SK-N-SH treated with all-trans-retinoic acid at 6 μM for 48 hours (cell line): ENCODE measurements around the gene PHKG2.

ENCODE experiments used
- ATAC-seq: fragments of 200-7000 bp; cut with Tn5 transposase; 3 replicates; pipeline ENCODE4 v1.9.1; 2020; ENCODE audit warnings: mild to moderate bottlenecking, moderate library complexity
- ARNTL ChIP-seq: fragments of 450-650 bp; formaldehyde crosslinking; IDR thresholded peaks from 2 replicates; pipeline ENCODE4 v1.5.0; 2020; ENCODE audit warnings: low read depth, mild to moderate bottlenecking, moderate library complexity, borderline replicate concordance
- BACH2 ChIP-seq: fragments of 250-450 bp; sonication (Bioruptor Pico); IDR thresholded peaks from 2 replicates; pipeline ENCODE4 v1.9.0; 2021; ENCODE audit warnings: mild to moderate bottlenecking, borderline replicate concordance
- CREB5 ChIP-seq: fragments of 250-450 bp; sonication (Bioruptor Pico); IDR thresholded peaks from 2 replicates; pipeline ENCODE4 v1.5.1; 2020; ENCODE audit warnings: low read depth, mild to moderate bottlenecking, moderate library complexity
- CSDC2 ChIP-seq: fragments of 250-450 bp; sonication (Bioruptor Pico); IDR thresholded peaks from 2 replicates; pipeline ENCODE4 v1.5.0; 2020; ENCODE audit warnings: mild to moderate bottlenecking, moderate library complexity
- ESRRG ChIP-seq: fragments of 250-450 bp; sonication (Bioruptor Pico); IDR thresholded peaks from 2 replicates; pipeline ENCODE4 v1.6.1; 2021; ENCODE audit warnings: mild to moderate bottlenecking
- GLIS3 ChIP-seq: fragments of 250-450 bp; sonication (Bioruptor Pico); IDR thresholded peaks from 2 replicates; pipeline ENCODE4 v1.5.0; 2020; ENCODE audit warnings: mild to moderate bottlenecking, moderate library complexity
- ISL1 ChIP-seq: fragments of 250-450 bp; sonication (Bioruptor Pico); IDR thresholded peaks from 2 replicates; pipeline ENCODE4 v2.1.2; 2022; ENCODE audit warnings: mild to moderate bottlenecking, moderate library complexity
- OSR1 ChIP-seq: fragments of 250-450 bp; sonication (Bioruptor Pico); IDR thresholded peaks from 2 replicates; pipeline ENCODE4 v1.8.0; 2022; ENCODE audit warnings: moderate library complexity, mild to moderate bottlenecking, inconsistent platforms
- PATZ1 ChIP-seq: fragments of 250-450 bp; sonication (Bioruptor Pico); IDR thresholded peaks from 2 replicates; pipeline ENCODE4 v1.8.0; 2020; ENCODE audit warnings: mild to moderate bottlenecking, moderate library complexity, borderline replicate concordance
- PPARA ChIP-seq: fragments of 250-450 bp; sonication (Bioruptor Pico); IDR thresholded peaks from 2 replicates; pipeline ENCODE4 v1.5.0; 2020; ENCODE audit warnings: mild to moderate bottlenecking, borderline replicate concordance
- RARB ChIP-seq: fragments of 250-450 bp; sonication (Bioruptor Pico); IDR thresholded peaks from 2 replicates; pipeline ENCODE4 v1.8.0; 2021; ENCODE audit warnings: mild to moderate bottlenecking, moderate library complexity
- SNAI2 ChIP-seq: fragments of 250-450 bp; sonication (Bioruptor Pico); IDR thresholded peaks from 2 replicates; pipeline ENCODE4 v1.5.0; 2020; ENCODE audit warnings: mild to moderate bottlenecking, moderate library complexity
- TCF4 ChIP-seq: fragments of 250-450 bp; sonication (Bioruptor Pico); IDR thresholded peaks from 2 replicates; pipeline ENCODE4 v1.8.0; 2021; ENCODE audit warnings: mild to moderate bottlenecking, moderate library complexity, borderline replicate concordance
- TOX ChIP-seq: fragments of 250-450 bp; sonication (Bioruptor Pico); IDR thresholded peaks from 2 replicates; pipeline ENCODE4 v1.8.0; 2021; ENCODE audit warnings: mild to moderate bottlenecking, moderate library complexity, borderline replicate concordance
- TSHZ2 ChIP-seq: fragments of 250-450 bp; sonication (Bioruptor Pico); IDR thresholded peaks from 2 replicates; pipeline ENCODE4 v1.5.0; 2020; ENCODE audit warnings: mild to moderate bottlenecking, moderate library complexity
- ZC3H10 ChIP-seq: fragments of 250-450 bp; sonication (Bioruptor Pico); IDR thresholded peaks from 2 replicates; pipeline ENCODE4 v1.5.1; 2021; ENCODE audit warnings: mild to moderate bottlenecking, moderate library complexity
- ZFP3 ChIP-seq: fragments of 250-450 bp; sonication (Bioruptor Pico); IDR thresholded peaks from 2 replicates; pipeline ENCODE4 v1.5.0; 2020; ENCODE audit warnings: mild to moderate bottlenecking, moderate library complexity
- ZFP30 ChIP-seq: fragments of 450-650 bp; formaldehyde crosslinking; IDR thresholded peaks from 2 replicates; pipeline ENCODE4 v1.5.0; 2022; ENCODE audit warnings: mild to moderate bottlenecking, moderate library complexity
- ZNF565 ChIP-seq: fragments of 450-650 bp; formaldehyde crosslinking; conservative IDR thresholded peaks from 2 replicates; pipeline ENCODE4 v1.5.0; 2020; ENCODE audit warnings: low read depth, mild to moderate bottlenecking, moderate library complexity
- ZNF70 ChIP-seq: fragments of 450-650 bp; formaldehyde crosslinking; IDR thresholded peaks from 2 replicates; pipeline ENCODE4 v1.5.0; 2020; ENCODE audit warnings: mild to moderate bottlenecking, moderate library complexity
- TF ChIP-seq, protein P1 (sequence below): fragments of 250-450 bp; sonication (Bioruptor Pico); IDR thresholded peaks from 2 replicates; pipeline ENCODE4 v1.8.0; 2021; ENCODE audit warnings: low read depth, mild to moderate bottlenecking, moderate library complexity, borderline replicate concordance

PHKG2 gene

DNA sequence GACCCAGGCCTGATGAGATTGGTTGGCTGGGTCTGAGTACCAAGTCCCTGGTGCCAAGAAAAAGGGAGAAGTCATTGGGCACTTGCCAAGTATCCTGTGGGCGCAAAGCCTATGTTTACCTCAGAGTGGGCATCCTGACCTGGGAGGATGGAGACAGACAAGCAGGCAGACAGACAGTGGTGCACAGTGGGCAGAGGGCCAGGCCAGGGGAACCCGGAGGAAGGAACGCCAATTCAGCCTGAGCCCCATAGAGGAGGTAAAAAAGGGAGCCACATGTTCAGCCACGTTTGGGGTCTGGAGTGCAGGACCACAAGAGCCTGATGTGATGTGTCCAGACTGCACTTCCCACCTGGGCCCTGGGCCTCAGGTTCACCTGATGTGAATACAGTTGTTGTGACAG is 5.4 kb downstream of the PHKG2 start (continued):
- TF ChIP-seq TCF4 (no peak), RARB (CRISPR knock-in tag) (no peak), ZFP3 (CRISPR knock-in tag) (no peak)
- TF ChIP-seq, all 23 proteins: peak for 0

DNA sequence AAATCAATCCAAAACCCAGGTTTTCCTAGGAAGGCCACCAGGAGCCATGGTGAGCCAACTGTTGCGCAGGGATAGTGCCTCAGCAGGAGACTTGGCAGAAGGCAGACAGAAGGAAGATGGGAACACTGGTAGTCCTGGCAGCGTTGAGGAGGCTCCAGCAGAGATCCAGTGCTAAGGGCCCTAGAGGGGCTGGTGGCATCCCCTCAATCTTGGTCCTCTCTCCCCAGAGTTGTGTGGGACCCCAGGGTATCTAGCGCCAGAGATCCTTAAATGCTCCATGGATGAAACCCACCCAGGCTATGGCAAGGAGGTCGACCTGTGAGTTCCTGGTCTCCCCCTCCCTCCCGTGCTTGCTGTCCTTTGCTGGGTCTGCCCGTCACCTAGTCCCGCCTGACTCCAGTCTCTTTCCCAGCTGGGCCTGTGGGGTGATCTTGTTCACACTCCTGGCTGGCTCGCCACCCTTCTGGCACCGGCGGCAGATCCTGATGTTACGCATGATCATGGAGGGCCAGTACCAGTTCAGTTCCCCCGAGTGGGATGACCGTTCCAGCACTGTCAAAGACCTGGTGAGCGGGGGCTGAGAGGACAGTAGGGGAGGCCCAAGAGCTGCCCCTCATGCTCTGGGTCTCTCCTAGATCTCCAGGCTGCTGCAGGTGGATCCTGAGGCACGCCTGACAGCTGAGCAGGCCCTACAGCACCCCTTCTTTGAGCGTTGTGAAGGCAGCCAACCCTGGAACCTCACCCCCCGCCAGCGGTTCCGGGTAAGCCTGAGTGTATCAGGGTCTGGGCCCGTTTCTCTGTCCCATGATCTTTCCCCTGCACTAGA is 7.9 kb downstream of the PHKG2 start:
- ATAC-seq: no peak
- TF ChIP-seq GLIS3 (CRISPR knock-in tag): no peak
- no peak for TF ChIP-seq ESRRG (CRISPR knock-in tag)
- no peak for TF ChIP-seq ZFP3 (CRISPR knock-in tag)
- TF ChIP-seq RARB (CRISPR knock-in tag): no peak
- no peak for TF ChIP-seq BACH2 (CRISPR knock-in tag)
- TF ChIP-seq ZFP30 (CRISPR knock-in tag): no peak

DNA sequence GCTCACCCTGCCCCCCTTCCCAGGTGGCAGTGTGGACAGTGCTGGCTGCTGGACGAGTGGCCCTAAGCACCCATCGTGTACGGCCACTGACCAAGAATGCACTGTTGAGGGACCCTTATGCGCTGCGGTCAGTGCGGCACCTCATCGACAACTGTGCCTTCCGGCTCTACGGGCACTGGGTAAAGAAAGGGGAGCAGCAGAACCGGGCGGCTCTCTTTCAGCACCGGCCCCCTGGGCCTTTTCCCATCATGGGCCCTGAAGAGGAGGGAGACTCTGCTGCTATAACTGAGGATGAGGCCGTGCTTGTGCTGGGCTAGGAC is 8.5 kb downstream of the PHKG2 start:
- ATAC-seq: no peak
- TF ChIP-seq ZNF70 (CRISPR knock-in tag) (no peak), SNAI2 (CRISPR knock-in tag) (no peak), CSDC2 (CRISPR knock-in tag) (no peak), ISL1 (CRISPR knock-in tag) (no peak), CREB5 (CRISPR knock-in tag) (no peak), PATZ1 (CRISPR knock-in tag) (no peak), TOX (no peak), ARNTL (CRISPR knock-in tag) (no peak), PPARA (CRISPR knock-in tag) (no peak)
- TF ChIP-seq, protein P1, sequence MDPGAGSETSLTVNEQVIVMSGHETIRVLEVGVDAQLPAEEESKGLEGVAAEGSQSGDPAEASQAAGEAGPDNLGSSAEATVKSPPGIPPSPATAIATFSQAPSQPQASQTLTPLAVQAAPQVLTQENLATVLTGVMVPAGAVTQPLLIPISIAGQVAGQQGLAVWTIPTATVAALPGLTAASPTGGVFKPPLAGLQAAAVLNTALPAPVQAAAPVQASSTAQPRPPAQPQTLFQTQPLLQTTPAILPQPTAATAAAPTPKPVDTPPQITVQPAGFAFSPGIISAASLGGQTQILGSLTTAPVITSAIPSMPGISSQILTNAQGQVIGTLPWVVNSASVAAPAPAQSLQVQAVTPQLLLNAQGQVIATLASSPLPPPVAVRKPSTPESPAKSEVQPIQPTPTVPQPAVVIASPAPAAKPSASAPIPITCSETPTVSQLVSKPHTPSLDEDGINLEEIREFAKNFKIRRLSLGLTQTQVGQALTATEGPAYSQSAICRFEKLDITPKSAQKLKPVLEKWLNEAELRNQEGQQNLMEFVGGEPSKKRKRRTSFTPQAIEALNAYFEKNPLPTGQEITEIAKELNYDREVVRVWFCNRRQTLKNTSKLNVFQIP (CRISPR knock-in tag): no peak

GRCh38 chr16:30757316-30757715 is 9.1 kb downstream of the PHKG2 start:
- ATAC-seq: no peak
- TF ChIP-seq ZC3H10 (no peak), TCF4 (no peak), ZFP30 (CRISPR knock-in tag) (no peak), TOX (no peak), PPARA (CRISPR knock-in tag) (no peak), ZFP3 (CRISPR knock-in tag) (no peak), PATZ1 (CRISPR knock-in tag) (no peak), ISL1 (CRISPR knock-in tag) (no peak), ZNF70 (CRISPR knock-in tag) (no peak), SNAI2 (CRISPR knock-in tag) (no peak), RARB (CRISPR knock-in tag) (no peak), TSHZ2 (CRISPR knock-in tag) (no peak), OSR1 (CRISPR knock-in tag) (no peak), ARNTL (CRISPR knock-in tag) (no peak), BACH2 (CRISPR knock-in tag) (no peak), ZNF565 (CRISPR knock-in tag) (no peak), CREB5 (CRISPR knock-in tag) (no peak), GLIS3 (CRISPR knock-in tag) (no peak)
- TF ChIP-seq, protein P1 (CRISPR knock-in tag): no peak
